PC-3 (cell line): ENCODE data around the gene TEX54. TPM values are rescaled to one million over a fixed set of nuclear protein-coding genes. Genes with fewer than 3 reads are reported as not detected.

Source experiments
- ATAC-seq: fragments of 200-7000 bp; cut with Tn5 transposase; 2 replicates; pipeline ENCODE4 v1.9.1; 2020; ENCODE audit warnings: mild to moderate bottlenecking, moderate library complexity
- BruUV-seq: library from RNA; stranded (reverse); fragments of 400-500 nt; replicated peaks from 2 replicates; lab custom pipeline; 2021; lab: Mats Ljungman, UMichigan
- CTCF ChIA-PET: fragments of 300-600 bp; sonication (Branson Sonifier 250); formaldehyde crosslinking; loops from one replicate; lab custom pipeline; 2022; ENCODE audit warnings: antibody characterized with exemption; lab: Charles Lee
- POLR2A ChIA-PET: fragments of 300-600 bp; sonication (Branson Sonifier 250); formaldehyde crosslinking; loops from one replicate; lab custom pipeline; 2022; ENCODE audit warnings: antibody characterized with exemption; ENCODE audit not compliant: unreplicated experiment; lab: Charles Lee
- DNase-seq: peaks from one replicate; pipeline ENCODE4 v3.0.0-alpha.2; 2015
- H2AFZ ChIP-seq: fragments of 300-600 bp; sonication (generic); 2 replicates; pipeline ENCODE4 v1.6.0; 2016; ENCODE audit warnings: antibody characterized with exemption, low read length
- H3F3A ChIP-seq: fragments of 300-600 bp; sonication (generic); one replicate; pipeline ENCODE4 v1.6.0; 2017; ENCODE audit warnings: antibody characterized with exemption, low read length, control low read depth, mild to moderate bottlenecking; ENCODE audit not compliant: unreplicated experiment
- H3K27ac ChIP-seq: fragments of 300-600 bp; sonication (generic); 2 replicates; pipeline ENCODE4 v1.5.1; 2016; ENCODE audit warnings: mild to moderate bottlenecking, low read length
- H3K27me3 ChIP-seq: fragments of 300-600 bp; sonication (generic); 2 replicates; pipeline ENCODE4 v1.6.1; 2016; ENCODE audit warnings: low read length, mixed read lengths
- H3K36me3 ChIP-seq: fragments of 300-600 bp; sonication (generic); 2 replicates; pipeline ENCODE4 v1.6.1; 2016; ENCODE audit warnings: low read depth, mixed run types, low read length, mixed read lengths
- H3K4me1 ChIP-seq: fragments of 300-600 bp; sonication (generic); 2 replicates; pipeline ENCODE4 v1.5.1; 2016; ENCODE audit warnings: low read length; ENCODE audit not compliant: insufficient read depth
- H3K4me2 ChIP-seq: fragments of 300-600 bp; sonication (generic); 2 replicates; pipeline ENCODE4 v1.6.0; 2016; ENCODE audit warnings: low read length
- H3K4me3 ChIP-seq: fragments of 300-600 bp; sonication (generic); 2 replicates; pipeline ENCODE4 v1.5.1; 2016; ENCODE audit warnings: mild to moderate bottlenecking, low read length, mixed read lengths
- H3K79me2 ChIP-seq: fragments of 300-600 bp; sonication (generic); 2 replicates; pipeline ENCODE4 v1.6.1; 2017; ENCODE audit warnings: low read length, mixed read lengths
- H3K9ac ChIP-seq: fragments of 300-600 bp; sonication (generic); 2 replicates; pipeline ENCODE4 v1.6.0; 2016; ENCODE audit warnings: mild to moderate bottlenecking, low read length
- H3K9me2 ChIP-seq: fragments of 300-600 bp; sonication (generic); replicated peaks from 2 replicates; pipeline ENCODE4 v1.6.1; 2016; ENCODE audit warnings: mixed run types, low read length, mixed read lengths
- H3K9me3 ChIP-seq: fragments of 300-600 bp; sonication (generic); 2 replicates; pipeline ENCODE4 v1.6.1; 2016; ENCODE audit warnings: low read length, mixed read lengths
- H4K20me1 ChIP-seq: fragments of 300-600 bp; sonication (generic); 2 replicates; pipeline ENCODE4 v1.6.1; 2016; ENCODE audit warnings: low read length, mixed read lengths
- EZH2 ChIP-seq: fragments of 300-600 bp; sonication (generic); IDR thresholded peaks from one replicate; pipeline ENCODE4 v1.6.1; 2017; ENCODE audit warnings: antibody characterized with exemption, mild to moderate bottlenecking, low read length; ENCODE audit not compliant: unreplicated experiment
- EZH2phosphoT487 ChIP-seq: fragments of 300-600 bp; sonication (generic); IDR thresholded peaks from 2 replicates; pipeline ENCODE4 v1.6.1; 2018; ENCODE audit warnings: mild to moderate bottlenecking, antibody characterized with exemption, low read length, borderline replicate concordance
- intact Hi-C: fragments of 100-400 bp; cut with micrococcal nuclease; formaldehyde crosslinking; loops from 2 replicates; pipeline ENCODE4 v1.9.0; 2023
- total RNA-seq: library from RNA; depleted of rRNA; stranded (reverse); fragments of >200 nt; gene quantifications from 2 replicates; pipeline ENCODE4 v1.2.3, GENCODE V29; 2014
- TF ChIP-seq, protein P1 (sequence below): fragments of 300-600 bp; sonication (generic); conservative IDR thresholded peaks from 2 replicates; pipeline ENCODE4 v1.5.1; 2017; ENCODE audit warnings: antibody characterized with exemption, low read depth, mild to moderate bottlenecking, low read length

Gene TEX54
- total RNA-seq, 1 experiment from 2014 or later, result not detected

DNA sequence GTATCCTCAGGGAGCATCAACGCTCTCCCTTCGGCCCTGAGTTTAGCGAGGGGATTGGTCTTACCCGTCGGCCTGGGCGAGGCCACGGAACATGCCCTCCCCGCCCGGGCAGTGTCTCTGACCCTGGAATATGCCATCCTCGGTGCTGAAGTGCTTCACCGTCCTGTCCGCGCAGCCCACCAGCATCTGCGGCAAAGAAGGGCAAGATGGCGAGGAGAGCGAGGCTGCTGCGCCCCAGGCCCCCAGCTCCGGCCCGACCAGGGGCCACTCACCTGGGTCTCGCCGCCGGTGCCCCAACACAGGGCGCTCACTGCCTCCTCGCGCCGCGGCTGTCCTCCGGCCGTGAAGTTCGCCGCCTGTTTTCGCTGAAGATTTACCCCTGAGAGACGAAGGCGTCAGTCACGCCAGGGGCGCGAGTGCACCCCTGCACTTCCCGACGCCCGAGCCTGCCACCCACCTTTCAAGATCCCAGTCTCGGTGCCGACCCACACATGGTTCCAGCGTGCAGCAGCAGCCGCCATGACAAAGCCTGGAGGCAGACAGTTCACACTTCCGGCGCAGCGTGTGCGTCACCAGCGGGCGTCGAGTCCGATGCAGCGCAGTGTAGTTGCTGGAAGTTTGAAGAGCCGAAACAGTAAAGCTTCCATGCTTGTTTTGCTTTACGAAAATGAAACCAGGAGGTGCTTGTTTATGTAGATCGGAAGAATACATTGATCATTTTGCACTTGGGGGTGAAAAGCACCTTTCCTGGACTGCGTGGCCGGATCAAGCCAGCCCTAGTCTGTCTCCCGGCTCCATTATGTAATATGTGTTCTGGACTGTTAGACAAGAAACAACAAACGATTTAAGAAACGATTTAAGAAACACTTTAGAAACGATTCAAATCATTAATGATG, 6.7 kb upstream of the TEX54 start, which contains the start of gene WDR74:
TSS of gene WDR74 (minus strand) at position 541 of the 896 bp plus-strand sequence. CDS start at position 521, 20 bp downstream.
- H3K36me3 ChIP-seq, result peaks cover 22% of the 10 kb centered on the region
- H2AFZ ChIP-seq, result peak within 1 kb of the TSS; percentile 59
- peak within 1 kb of the TSS; percentile 89 for H3K4me3 ChIP-seq
- H3K27me3 ChIP-seq, result no peaks in the 10 kb centered on the region
- no peak for TF ChIP-seq EZH2
- TF ChIP-seq, protein P1, sequence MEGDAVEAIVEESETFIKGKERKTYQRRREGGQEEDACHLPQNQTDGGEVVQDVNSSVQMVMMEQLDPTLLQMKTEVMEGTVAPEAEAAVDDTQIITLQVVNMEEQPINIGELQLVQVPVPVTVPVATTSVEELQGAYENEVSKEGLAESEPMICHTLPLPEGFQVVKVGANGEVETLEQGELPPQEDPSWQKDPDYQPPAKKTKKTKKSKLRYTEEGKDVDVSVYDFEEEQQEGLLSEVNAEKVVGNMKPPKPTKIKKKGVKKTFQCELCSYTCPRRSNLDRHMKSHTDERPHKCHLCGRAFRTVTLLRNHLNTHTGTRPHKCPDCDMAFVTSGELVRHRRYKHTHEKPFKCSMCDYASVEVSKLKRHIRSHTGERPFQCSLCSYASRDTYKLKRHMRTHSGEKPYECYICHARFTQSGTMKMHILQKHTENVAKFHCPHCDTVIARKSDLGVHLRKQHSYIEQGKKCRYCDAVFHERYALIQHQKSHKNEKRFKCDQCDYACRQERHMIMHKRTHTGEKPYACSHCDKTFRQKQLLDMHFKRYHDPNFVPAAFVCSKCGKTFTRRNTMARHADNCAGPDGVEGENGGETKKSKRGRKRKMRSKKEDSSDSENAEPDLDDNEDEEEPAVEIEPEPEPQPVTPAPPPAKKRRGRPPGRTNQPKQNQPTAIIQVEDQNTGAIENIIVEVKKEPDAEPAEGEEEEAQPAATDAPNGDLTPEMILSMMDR, result no peak
- TF ChIP-seq EZH2phosphoT487, result no peak
- H3K9ac ChIP-seq, result peak within 1 kb of the TSS; percentile 95
- H3K79me2 ChIP-seq, result peaks cover 47% of the 10 kb centered on the region
- H3F3A ChIP-seq, result peaks cover 6% of the 10 kb centered on the region
- peak; percentile 96 for DNase-seq
- intact Hi-C loops, result no loop called here
- CTCF ChIA-PET, result interaction anchor here (0.6 kb wide), 1 partner anchor 162 kb away, joined by 3 read pairs; no protein-coding TSS in a partner anchor
- no peaks in the 10 kb centered on the region for H4K20me1 ChIP-seq
- H3K27ac ChIP-seq, result peak within 1 kb of the TSS; percentile 72
- H3K9me2 ChIP-seq, result no peaks in the 10 kb centered on the region
- H3K4me2 ChIP-seq, result peak within 1 kb of the TSS; percentile 92
- no peaks in the 10 kb centered on the region for H3K9me3 ChIP-seq
- POLR2A ChIA-PET, result interaction anchor here (0.6 to 2.2 kb wide), 4 partner anchors 40 to 150 kb away, joined by 3 to 22 read pairs (median 6); partner anchors contain the start of genes LRRN4CL and SLC3A2
- TSS peak; percentile 63 for BruUV-seq
- peak; percentile 44 for ATAC-seq
- H3K4me1 ChIP-seq, result peaks cover 6% of the 10 kb centered on the region

DNA sequence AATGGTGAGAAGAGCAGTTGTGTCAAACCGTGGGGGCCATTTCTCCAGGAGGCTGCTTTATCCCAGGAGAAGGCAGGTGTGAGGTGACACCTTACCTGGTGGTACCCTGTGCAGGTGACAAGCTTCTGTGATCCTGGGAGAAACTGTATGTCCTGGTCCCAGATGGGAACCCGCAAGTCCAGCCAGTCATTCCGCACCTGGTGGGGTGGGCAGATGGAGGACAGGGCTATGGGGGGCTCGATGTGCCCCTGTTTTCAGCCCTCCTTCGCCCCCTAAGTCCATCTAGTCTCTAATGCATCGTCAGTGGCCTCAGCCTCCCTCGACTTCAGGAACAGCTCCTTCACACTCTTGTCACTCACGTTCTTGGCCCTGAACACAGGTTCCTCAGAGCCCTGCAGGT, 2.7 kb upstream of the TEX54 start:
- ChIA-PET CTCF (interaction anchor here (0.5 kb wide), 1 partner anchor 44 kb away, joined by 4 read pairs; no protein-coding TSS in a partner anchor), POLR2A (no interaction called here)
- Histone ChIP-seq H3K79me2 (peaks cover 58% of the 10 kb centered on the region), H3K36me3 (peaks cover 31% of the 10 kb centered on the region), H2AFZ (no peak overlapping the region), H3K9ac (no peak overlapping the region), H3K9me3 (no peaks in the 10 kb centered on the region), H3F3A (peaks cover 2% of the 10 kb centered on the region), H3K9me2 (no peaks in the 10 kb centered on the region), H3K4me2 (no peak overlapping the region), H3K27me3 (no peaks in the 10 kb centered on the region), H4K20me1 (0 out of 2 replicates have a peak, but pooled peaks cover 5% of the 10 kb centered on the region), H3K27ac (no peak overlapping the region), H3K4me3 (no peak overlapping the region), H3K4me1 (peaks cover 19% of the 10 kb centered on the region)
- TF ChIP-seq EZH2phosphoT487, result no peak
- TF ChIP-seq, protein P1, result no peak
- no peak for TF ChIP-seq EZH2
- intact Hi-C loops, result no loop called here
- ATAC-seq (no peak), DNase-seq (no peak)
- BruUV-seq, result no TSS peak
